HepG2 (cell line): ENCODE measurements around the gene RTBDN. TPM values are rescaled to one million over a fixed set of nuclear protein-coding genes. Genes with fewer than 3 reads are reported as not detected.
A peak's percentile ranks its signal among the peaks of the same experiment; 100 is the strongest.

ENCODE experiments used
- CCAR2 ChIP-seq: fragments of 200-400 bp; formaldehyde crosslinking; optimal IDR thresholded peaks from 2 replicates; pipeline ENCODE3; 2018; ENCODE audit warnings: low read depth, mild to moderate bottlenecking, low read length, moderate library complexity
- FOSL1 ChIP-seq: sonication (generic); formaldehyde crosslinking; IDR thresholded peaks from 2 replicates; pipeline ENCODE4 v1.9.0; 2021; ENCODE audit warnings: missing genetic modification reagents, borderline replicate concordance
- FOSL2 ChIP-seq: sonication (generic); formaldehyde crosslinking; IDR thresholded peaks from 2 replicates; pipeline ENCODE4 v1.4.0; 2020; ENCODE audit warnings: missing genetic modification reagents
- HES4 ChIP-seq: sonication (generic); formaldehyde crosslinking; IDR thresholded peaks from 2 replicates; pipeline ENCODE4 v1.9.0; 2021; ENCODE audit warnings: mild to moderate bottlenecking, missing genetic modification reagents, borderline replicate concordance
- KDM1A ChIP-seq: IDR thresholded peaks from 2 replicates; pipeline ENCODE4 v1.6.1; 2016; ENCODE audit warnings: missing compliant biosample characterization
- MXD4 ChIP-seq: IDR thresholded peaks from 2 replicates; pipeline ENCODE4 v1.6.1; 2016; ENCODE audit warnings: mild to moderate bottlenecking, missing biosample characterization, missing genetic modification reagents
- MYPOP ChIP-seq: sonication (generic); formaldehyde crosslinking; IDR thresholded peaks from 2 replicates; pipeline ENCODE4 v1.8.1; 2023; ENCODE audit warnings: mild to moderate bottlenecking, moderate library complexity, missing genetic modification reagents
- RBM39 ChIP-seq: fragments of 200-400 bp; formaldehyde crosslinking; IDR thresholded peaks from one replicate; pipeline ENCODE4 v1.6.1; 2018; ENCODE audit warnings: antibody characterized with exemption, mild to moderate bottlenecking, low read depth, low read length; ENCODE audit not compliant: poor library complexity, severe bottlenecking
- SP2 ChIP-seq: sonication (generic); formaldehyde crosslinking; IDR thresholded peaks from 2 replicates; pipeline ENCODE4 v1.5.1; 2020; ENCODE audit warnings: mild to moderate bottlenecking, missing genetic modification reagents
- YY1 ChIP-seq: IDR thresholded peaks from 2 replicates; pipeline ENCODE4 v1.6.1; 2011; ENCODE audit warnings: low read length, low read depth, moderate library complexity, mild to moderate bottlenecking; ENCODE audit not compliant: insufficient read depth, insufficient replicate concordance
- ZMAT3 ChIP-seq: sonication (generic); formaldehyde crosslinking; conservative IDR thresholded peaks from 2 replicates; pipeline ENCODE4 v1.7.0; 2021; ENCODE audit warnings: missing genetic modification reagents
- ZMYM3 ChIP-seq: sonication (generic); formaldehyde crosslinking; IDR thresholded peaks from 2 replicates; pipeline ENCODE4 v1.5.1; 2020; ENCODE audit warnings: mild to moderate bottlenecking, missing genetic modification reagents
- ZNF337 ChIP-seq: sonication (generic); formaldehyde crosslinking; IDR thresholded peaks from 2 replicates; pipeline ENCODE4 v1.5.1; 2020; ENCODE audit warnings: missing genetic modification reagents, low read depth, mild to moderate bottlenecking, borderline replicate concordance
- ZNF430 ChIP-seq: sonication (generic); formaldehyde crosslinking; IDR thresholded peaks from 2 replicates; pipeline ENCODE4 v1.9.0; 2021; ENCODE audit warnings: mild to moderate bottlenecking, missing genetic modification reagents
- ZNF543 ChIP-seq: sonication (generic); formaldehyde crosslinking; IDR thresholded peaks from 2 replicates; pipeline ENCODE4 v1.4.0; 2020; ENCODE audit warnings: mild to moderate bottlenecking, missing genetic modification reagents
- ZNF614 ChIP-seq: IDR thresholded peaks from 2 replicates; pipeline ENCODE4 v1.6.1; 2018; ENCODE audit warnings: missing biosample characterization, missing genetic modification reagents, inconsistent platforms, borderline replicate concordance
- ZNF780A ChIP-seq: sonication (generic); formaldehyde crosslinking; IDR thresholded peaks from 2 replicates; pipeline ENCODE4 v1.8.0; 2022; ENCODE audit warnings: mild to moderate bottlenecking, missing genetic modification reagents, moderate library complexity
- ZNF816 ChIP-seq: sonication (generic); formaldehyde crosslinking; IDR thresholded peaks from 2 replicates; pipeline ENCODE4 v1.8.0; 2022; ENCODE audit warnings: missing genetic modification reagents, mild to moderate bottlenecking, borderline replicate concordance
- polyA plus RNA-seq, 8 experiments: library from polyadenylated mRNA; depleted of rRNA in 3 of 8; stranded (reverse) in 7 of 8; unstranded in 1 of 8; fragments of >200 nt; fragmentation: Illumina TruSeq in 4 of 8; extraction: Trizol in 4 of 8; gene quantifications; 2 replicates each; pipeline versions ENCODE4 v1.2.1 to v1.2.3, GENCODE V29; 2011 to 2016; ENCODE audit warnings: low read depth in 4 of 8, missing spikeins in 1 of 8, mixed read lengths in 1 of 8; ENCODE audit not compliant: insufficient read depth in 1 of 8
- total RNA-seq, 5 experiments: library from RNA; depleted of rRNA; stranded (reverse); fragments of >200 nt; fragmentation: Illumina TruSeq; extraction: Trizol; gene quantifications; 2 replicates each; pipeline ENCODE4 v1.2.3, GENCODE V29; 2016; ENCODE audit warnings: low read depth in 1 of 5
- TF ChIP-seq, protein P1 (sequence below): sonication (generic); formaldehyde crosslinking; IDR thresholded peaks from 2 replicates; pipeline ENCODE4 v1.8.0; 2022; ENCODE audit warnings: mild to moderate bottlenecking, missing genetic modification reagents, moderate library complexity
- TF ChIP-seq, protein P2 (sequence below): sonication (generic); formaldehyde crosslinking; IDR thresholded peaks from 2 replicates; pipeline ENCODE4 v1.8.1; 2023; ENCODE audit warnings: mild to moderate bottlenecking, missing genetic modification reagents, borderline replicate concordance
- TF ChIP-seq, protein P3 (sequence below), 2 experiments: sonication (generic) in 1 of 2; formaldehyde crosslinking in 1 of 2; IDR thresholded peaks; 2 replicates each; pipeline versions ENCODE4 v1.4.0 to v1.6.1; 2018 to 2020; ENCODE audit warnings: missing genetic modification reagents in 2 of 2, borderline replicate concordance in 1 of 2, low read depth in 1 of 2, mild to moderate bottlenecking in 1 of 2, missing biosample characterization in 1 of 2
- TF ChIP-seq, protein P4 (sequence below): sonication (generic); formaldehyde crosslinking; IDR thresholded peaks from 2 replicates; pipeline ENCODE4 v1.9.0; 2022; ENCODE audit warnings: missing genetic modification reagents, mild to moderate bottlenecking, borderline replicate concordance

RTBDN gene
- total and polyA plus RNA-seq, 2 of the 13 experiments (the other 11 are each of a cell fraction or from before 2014, with no cell fraction given), result 0.27 to 0.48 TPM

DNA sequence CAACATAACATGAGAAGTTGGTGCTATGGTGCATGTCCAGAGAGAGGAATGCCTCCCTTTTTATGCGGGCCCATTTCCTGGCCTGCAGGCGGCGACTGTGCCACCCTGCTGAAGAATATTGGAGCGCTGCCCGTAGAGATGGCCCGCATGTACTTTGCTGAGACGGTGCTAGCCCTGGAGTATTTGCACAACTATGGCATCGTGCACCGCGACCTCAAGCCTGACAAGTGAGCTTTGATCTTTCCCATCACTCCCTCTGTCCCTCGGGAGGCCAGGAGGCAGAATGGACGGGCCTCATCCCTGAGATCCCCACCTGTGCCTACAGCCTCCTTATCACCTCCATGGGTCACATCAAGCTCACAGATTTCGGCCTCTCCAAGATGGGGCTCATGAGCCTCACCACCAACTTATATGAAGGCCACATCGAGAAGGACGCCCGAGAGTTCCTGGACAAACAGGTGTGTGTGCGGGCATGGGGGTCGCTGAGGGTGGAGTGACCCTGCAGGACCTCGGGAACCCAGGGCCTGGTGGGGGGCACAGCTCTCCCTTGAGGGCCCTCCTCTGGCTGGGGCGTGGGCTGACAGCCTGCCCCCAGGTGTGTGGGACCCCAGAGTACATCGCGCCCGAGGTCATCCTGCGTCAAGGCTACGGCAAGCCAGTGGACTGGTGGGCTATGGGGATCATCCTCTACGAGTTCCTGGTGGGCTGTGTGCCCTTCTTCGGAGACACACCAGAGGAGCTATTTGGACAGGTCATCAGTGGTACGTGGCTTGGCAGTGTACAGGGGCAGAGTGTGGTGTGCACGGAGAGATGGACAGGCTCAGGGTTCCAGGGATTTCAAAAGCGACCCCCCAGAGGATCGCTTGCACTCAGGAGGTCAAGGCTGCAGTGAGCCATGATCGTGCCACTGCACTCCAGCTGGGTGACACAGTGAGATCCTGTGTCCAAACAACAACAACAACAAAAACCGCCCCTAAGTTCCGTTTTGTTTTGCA, 30.6 kb upstream of the RTBDN start (continued):
- TF ChIP-seq MXD4 (CRISPR knock-in tag), result no peak
- TF ChIP-seq ZNF614 (CRISPR knock-in tag), result 0 out of 2 replicates have a peak, but pooled peaks have one; percentile 49
- TF ChIP-seq, protein P1, sequence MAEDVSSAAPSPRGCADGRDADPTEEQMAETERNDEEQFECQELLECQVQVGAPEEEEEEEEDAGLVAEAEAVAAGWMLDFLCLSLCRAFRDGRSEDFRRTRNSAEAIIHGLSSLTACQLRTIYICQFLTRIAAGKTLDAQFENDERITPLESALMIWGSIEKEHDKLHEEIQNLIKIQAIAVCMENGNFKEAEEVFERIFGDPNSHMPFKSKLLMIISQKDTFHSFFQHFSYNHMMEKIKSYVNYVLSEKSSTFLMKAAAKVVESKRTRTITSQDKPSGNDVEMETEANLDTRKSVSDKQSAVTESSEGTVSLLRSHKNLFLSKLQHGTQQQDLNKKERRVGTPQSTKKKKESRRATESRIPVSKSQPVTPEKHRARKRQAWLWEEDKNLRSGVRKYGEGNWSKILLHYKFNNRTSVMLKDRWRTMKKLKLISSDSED, result no peak
- peak; percentile 42; the same call in 1 of the 2 replicates for TF ChIP-seq ZMYM3
- peak; percentile 25; the same call in 1 of the 2 replicates for TF ChIP-seq FOSL2 (CRISPR knock-in tag)
- TF ChIP-seq YY1, result peak; percentile 35
- no peak for TF ChIP-seq CCAR2
- 0 out of 2 replicates have a peak, but pooled peaks have one; percentile 42 for TF ChIP-seq MYPOP (CRISPR knock-in tag)
- TF ChIP-seq HES4 (CRISPR knock-in tag), result no peak; the same call in 1 of the 2 replicates
- TF ChIP-seq KDM1A, result 0 out of 2 replicates have a peak, but pooled peaks have one; percentile 34
- TF ChIP-seq ZNF337 (CRISPR knock-in tag), result no peak
- TF ChIP-seq ZNF543 (CRISPR knock-in tag), result no peak
- TF ChIP-seq, protein P2, sequence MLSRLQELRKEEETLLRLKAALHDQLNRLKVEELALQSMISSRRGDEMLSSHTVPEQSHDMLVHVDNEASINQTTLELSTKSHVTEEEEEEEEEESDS (CRISPR knock-in tag), result no peak
- no peak for TF ChIP-seq SP2 (CRISPR knock-in tag)
- no peak for TF ChIP-seq RBM39
- TF ChIP-seq FOSL1 (CRISPR knock-in tag), result no peak
- no peak for TF ChIP-seq ZNF816 (CRISPR knock-in tag)
- TF ChIP-seq, protein P3, sequence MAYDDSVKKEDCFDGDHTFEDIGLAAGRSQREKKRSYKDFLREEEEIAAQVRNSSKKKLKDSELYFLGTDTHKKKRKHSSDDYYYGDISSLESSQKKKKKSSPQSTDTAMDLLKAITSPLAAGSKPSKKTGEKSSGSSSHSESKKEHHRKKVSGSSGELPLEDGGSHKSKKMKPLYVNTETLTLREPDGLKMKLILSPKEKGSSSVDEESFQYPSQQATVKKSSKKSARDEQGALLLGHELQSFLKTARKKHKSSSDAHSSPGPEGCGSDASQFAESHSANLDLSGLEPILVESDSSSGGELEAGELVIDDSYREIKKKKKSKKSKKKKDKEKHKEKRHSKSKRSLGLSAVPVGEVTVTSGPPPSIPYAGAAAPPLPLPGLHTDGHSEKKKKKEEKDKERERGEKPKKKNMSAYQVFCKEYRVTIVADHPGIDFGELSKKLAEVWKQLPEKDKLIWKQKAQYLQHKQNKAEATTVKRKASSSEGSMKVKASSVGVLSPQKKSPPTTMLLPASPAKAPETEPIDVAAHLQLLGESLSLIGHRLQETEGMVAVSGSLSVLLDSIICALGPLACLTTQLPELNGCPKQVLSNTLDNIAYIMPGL (CRISPR knock-in tag; IDR thresholded peaks at IDR 0.05; ENCODE audit: borderline replicate concordance in 1 of 2, low read depth in 1 of 2), result peak; percentile 29 to 41; a peak in 1 of 4 replicates
- no peak for TF ChIP-seq ZNF780A
- no peak for TF ChIP-seq ZNF430 (CRISPR knock-in tag)
- TF ChIP-seq, protein P4, sequence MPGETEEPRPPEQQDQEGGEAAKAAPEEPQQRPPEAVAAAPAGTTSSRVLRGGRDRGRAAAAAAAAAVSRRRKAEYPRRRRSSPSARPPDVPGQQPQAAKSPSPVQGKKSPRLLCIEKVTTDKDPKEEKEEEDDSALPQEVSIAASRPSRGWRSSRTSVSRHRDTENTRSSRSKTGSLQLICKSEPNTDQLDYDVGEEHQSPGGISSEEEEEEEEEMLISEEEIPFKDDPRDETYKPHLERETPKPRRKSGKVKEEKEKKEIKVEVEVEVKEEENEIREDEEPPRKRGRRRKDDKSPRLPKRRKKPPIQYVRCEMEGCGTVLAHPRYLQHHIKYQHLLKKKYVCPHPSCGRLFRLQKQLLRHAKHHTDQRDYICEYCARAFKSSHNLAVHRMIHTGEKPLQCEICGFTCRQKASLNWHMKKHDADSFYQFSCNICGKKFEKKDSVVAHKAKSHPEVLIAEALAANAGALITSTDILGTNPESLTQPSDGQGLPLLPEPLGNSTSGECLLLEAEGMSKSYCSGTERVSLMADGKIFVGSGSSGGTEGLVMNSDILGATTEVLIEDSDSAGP (CRISPR knock-in tag), result peak; percentile 54; the same call in 1 of the 2 replicates
- no peak for TF ChIP-seq ZMAT3
